Measurements from ENCODE around the gene CFAP43. TPM values are rescaled to one million over a fixed set of nuclear protein-coding genes. Genes with fewer than 3 reads are reported as not detected.

Gene CFAP43, protein sequence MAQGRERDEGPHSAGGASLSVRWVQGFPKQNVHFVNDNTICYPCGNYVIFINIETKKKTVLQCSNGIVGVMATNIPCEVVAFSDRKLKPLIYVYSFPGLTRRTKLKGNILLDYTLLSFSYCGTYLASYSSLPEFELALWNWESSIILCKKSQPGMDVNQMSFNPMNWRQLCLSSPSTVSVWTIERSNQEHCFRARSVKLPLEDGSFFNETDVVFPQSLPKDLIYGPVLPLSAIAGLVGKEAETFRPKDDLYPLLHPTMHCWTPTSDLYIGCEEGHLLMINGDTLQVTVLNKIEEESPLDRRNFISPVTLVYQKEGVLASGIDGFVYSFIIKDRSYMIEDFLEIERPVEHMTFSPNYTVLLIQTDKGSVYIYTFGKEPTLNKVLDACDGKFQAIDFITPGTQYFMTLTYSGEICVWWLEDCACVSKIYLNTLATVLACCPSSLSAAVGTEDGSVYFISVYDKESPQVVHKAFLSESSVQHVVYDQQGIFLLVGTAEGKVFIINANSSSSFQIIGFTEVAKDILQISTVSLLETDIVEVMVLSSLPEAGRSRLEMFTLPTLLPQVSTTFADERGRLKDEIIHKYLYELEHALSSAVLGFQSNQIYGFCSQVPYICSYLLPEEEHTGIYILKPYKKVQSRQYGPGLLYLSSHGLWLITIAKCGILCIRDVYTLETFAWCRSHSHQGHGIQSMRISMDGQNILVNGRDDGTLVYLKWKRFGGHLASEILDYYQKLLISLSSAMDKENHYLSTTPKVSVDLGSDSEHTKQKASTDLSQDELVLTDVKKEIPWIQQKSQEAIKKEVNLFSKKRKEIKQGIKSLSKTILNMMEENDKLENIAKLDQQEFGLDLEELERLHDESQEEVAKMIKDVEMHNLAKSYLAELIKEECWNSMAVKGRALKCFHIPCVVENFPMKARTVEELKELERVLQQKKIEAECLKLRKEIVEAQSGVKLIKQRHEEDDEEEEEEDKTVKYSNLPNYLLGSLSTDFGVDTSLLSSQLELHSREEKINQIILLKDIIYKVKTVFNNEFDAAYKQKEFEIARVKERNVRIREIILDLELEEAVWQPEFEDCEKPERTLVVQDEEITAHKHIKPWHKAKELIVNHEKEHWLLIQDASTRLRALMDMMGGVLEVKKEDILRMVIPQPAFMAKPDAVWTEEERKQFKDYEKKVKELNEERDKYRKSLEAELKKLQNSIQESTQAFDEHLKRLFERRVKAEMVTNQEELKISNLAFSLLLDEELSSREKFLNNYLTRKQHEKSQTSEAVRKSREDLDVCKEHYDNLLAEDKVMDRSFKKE (N-terminal part only)
- total RNA-seq: under 1 TPM in 3 of 4 donors, not detected in 1; 0.16 to 1.00 (median 0.68) TPM

- peak; percentile 99 for DNase-seq
- TF ChIP-seq EP300 (IDR thresholded peaks at IDR 0.05; ENCODE audit: low read depth) (no peak), POLR2AphosphoS5 (IDR thresholded peaks at IDR 0.05) (peak in 2 of 3 donors; percentile 54 to 75), POLR2A (IDR thresholded peaks at IDR 0.05) (peak; percentile 66)
- TF ChIP-seq, protein P1, sequence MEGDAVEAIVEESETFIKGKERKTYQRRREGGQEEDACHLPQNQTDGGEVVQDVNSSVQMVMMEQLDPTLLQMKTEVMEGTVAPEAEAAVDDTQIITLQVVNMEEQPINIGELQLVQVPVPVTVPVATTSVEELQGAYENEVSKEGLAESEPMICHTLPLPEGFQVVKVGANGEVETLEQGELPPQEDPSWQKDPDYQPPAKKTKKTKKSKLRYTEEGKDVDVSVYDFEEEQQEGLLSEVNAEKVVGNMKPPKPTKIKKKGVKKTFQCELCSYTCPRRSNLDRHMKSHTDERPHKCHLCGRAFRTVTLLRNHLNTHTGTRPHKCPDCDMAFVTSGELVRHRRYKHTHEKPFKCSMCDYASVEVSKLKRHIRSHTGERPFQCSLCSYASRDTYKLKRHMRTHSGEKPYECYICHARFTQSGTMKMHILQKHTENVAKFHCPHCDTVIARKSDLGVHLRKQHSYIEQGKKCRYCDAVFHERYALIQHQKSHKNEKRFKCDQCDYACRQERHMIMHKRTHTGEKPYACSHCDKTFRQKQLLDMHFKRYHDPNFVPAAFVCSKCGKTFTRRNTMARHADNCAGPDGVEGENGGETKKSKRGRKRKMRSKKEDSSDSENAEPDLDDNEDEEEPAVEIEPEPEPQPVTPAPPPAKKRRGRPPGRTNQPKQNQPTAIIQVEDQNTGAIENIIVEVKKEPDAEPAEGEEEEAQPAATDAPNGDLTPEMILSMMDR (IDR thresholded peaks at IDR 0.05): peak in 1 of 5 experiments; percentile 24
- H3K36me3 ChIP-seq: no peaks in the 10 kb centered on the region
- 0 to 4% methylated on average over 11 to 45 of the region's 60 CpGs for WGBS, 2 donors (ENCODE audit: low coverage in 1 of 2)
- H3K4me3 ChIP-seq: peak within 1 kb of the TSS; percentile 47 to 88 (median 84)
- intact Hi-C loops (cut with DNase I; ENCODE audit: low total_unique reads) (no loop called here), in situ Hi-C loops (cut with MboI; ENCODE audit: low pct_ligation_motif_present in 1 of 4, low pct_unique_long_range_greater_than_20kb in 1 of 4, low sequenced_read_pairs in 3 of 4) (no loop called here)
- peaks cover 3 to 14% (median 8%) of the 10 kb centered on the region in 4 donors for H3K4me1 ChIP-seq
- peak within 1 kb of the TSS in 3 of 4 donors; percentile 67 to 80 (median 72) for H3K27ac ChIP-seq
- H3K9me3 ChIP-seq: no peaks in the 10 kb centered on the region
- H3K27me3 ChIP-seq: peaks cover 3% of the 10 kb centered on the region
Observed at GRCh38 chr10:104231784-104232612, at the start of gene CFAP43. CFAP43 (minus strand) TSS chr10:104232364; CDS start chr10:104232246, 118 bp downstream.

DNA sequence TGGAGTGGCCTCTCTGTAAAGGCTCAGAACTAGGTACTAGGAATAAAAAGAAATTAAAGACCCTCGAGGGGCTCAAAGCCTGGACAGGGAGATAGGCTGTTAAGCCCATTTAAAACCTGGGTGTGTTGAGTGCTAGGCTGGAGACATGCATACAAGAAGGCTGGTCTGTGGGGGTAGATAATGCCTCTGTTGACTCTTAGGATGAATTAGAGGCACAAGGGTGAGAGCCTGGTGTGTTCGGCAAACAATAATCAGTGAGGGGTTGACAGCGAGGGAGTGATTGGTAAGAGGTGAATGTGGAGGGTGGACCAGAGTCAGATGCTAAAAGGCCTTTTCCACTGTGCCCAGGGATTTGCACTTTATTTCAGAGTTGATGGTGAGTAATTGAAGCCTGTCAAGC lies 49.5 kb upstream of the CFAP43 start:
- Histone ChIP-seq H3K4me3 (no peak overlapping the region), H3K4me1 (no peaks in the 10 kb centered on the region), H3K27me3 (no peaks in the 10 kb centered on the region), H3K36me3 (no peaks in the 10 kb centered on the region), H3K27ac (no peak overlapping the region), H3K9me3 (no peaks in the 10 kb centered on the region)
- intact Hi-C loops (cut with DNase I; ENCODE audit: low total_unique reads): no loop called here
- no peak for DNase-seq
- in situ Hi-C loops (cut with MboI; ENCODE audit: low pct_ligation_motif_present in 1 of 4, low pct_unique_long_range_greater_than_20kb in 1 of 4, low sequenced_read_pairs in 3 of 4): no loop called here
- WGBS, 2 donors (ENCODE audit: low coverage in 1 of 2): 84 to 94% methylated on average over 2 to 3 of the region's 3 CpGs
- TF ChIP-seq, protein P1 (IDR thresholded peaks at IDR 0.05): no peak
- no peak for TF ChIP-seq POLR2AphosphoS5 (IDR thresholded peaks at IDR 0.05)
- TF ChIP-seq POLR2A (IDR thresholded peaks at IDR 0.05): no peak
- no peak for TF ChIP-seq EP300 (IDR thresholded peaks at IDR 0.05; ENCODE audit: low read depth)

- Histone ChIP-seq H3K9me3 (no peaks in the 10 kb centered on the region), H3K27ac (no peak overlapping the region), H3K4me3 (no peak overlapping the region), H3K4me1 (peaks cover 0 to 8% (median 3%) of the 10 kb centered on the region in 4 donors), H3K36me3 (no peaks in the 10 kb centered on the region), H3K27me3 (peaks cover 6% of the 10 kb centered on the region)
- WGBS, 2 donors (ENCODE audit: low coverage in 1 of 2): 91% methylated on average over 3 of the region's 3 CpGs; no CpG with 5 or more reads in 1 of the 2 donors
- in situ Hi-C loops (cut with MboI; ENCODE audit: low pct_ligation_motif_present in 1 of 4, low pct_unique_long_range_greater_than_20kb in 1 of 4, low sequenced_read_pairs in 3 of 4) (no loop called here), intact Hi-C loops (cut with DNase I; ENCODE audit: low total_unique reads) (no loop called here)
- no peak for TF ChIP-seq EP300 (IDR thresholded peaks at IDR 0.05; ENCODE audit: low read depth)
- TF ChIP-seq, protein P1 (IDR thresholded peaks at IDR 0.05): no peak
- no peak for TF ChIP-seq POLR2AphosphoS5 (IDR thresholded peaks at IDR 0.05)
- no peak for TF ChIP-seq POLR2A (IDR thresholded peaks at IDR 0.05)
- DNase-seq: no peak
Observed at GRCh38 chr10:104279550-104280259, 47.5 kb upstream of the CFAP43 start.

Data from transverse colon (tissue), 4 donors.